Muscle layer of colon (tissue), 2 donors: ENCODE results near the gene PHYH.
"Not testable (repeated sequence)": the region's sequence is repeated elsewhere in the genome, so short reads cannot be mapped to it uniquely, and the experiment has no call there.

Source experiments
- H3K27ac ChIP-seq: one replicate; pipeline ENCODE4 v1.7.0; 2013; ENCODE audit warnings: low read depth, mild to moderate bottlenecking, low read length, moderate library complexity
- H3K27me3 ChIP-seq, 2 donors: one replicate each; pipeline ENCODE4 v1.7.0; 2013; ENCODE audit warnings: low read length in 2 of 2, mild to moderate bottlenecking in 2 of 2; ENCODE audit not compliant: insufficient read depth in 2 of 2, control insufficient read depth in 1 of 2
- H3K36me3 ChIP-seq: one replicate; pipeline ENCODE4 v1.7.0; 2013; ENCODE audit warnings: mild to moderate bottlenecking, low read length; ENCODE audit not compliant: insufficient read depth
- H3K4me1 ChIP-seq: one replicate; pipeline ENCODE4 v1.7.0; 2013; ENCODE audit warnings: mild to moderate bottlenecking, low read length; ENCODE audit not compliant: insufficient read depth
- H3K4me3 ChIP-seq, 2 donors: one replicate each; pipeline ENCODE4 v1.7.0; 2013; ENCODE audit warnings: low read length in 2 of 2, low read depth in 1 of 2, mild to moderate bottlenecking in 1 of 2, moderate library complexity in 1 of 2
- H3K9ac ChIP-seq: one replicate; pipeline ENCODE4 v1.7.0; 2013; ENCODE audit warnings: low read length
- H3K9me3 ChIP-seq: one replicate; pipeline ENCODE4 v1.7.0; 2013; ENCODE audit warnings: mild to moderate bottlenecking, low read length
- donor health status: abdominal sarcoma.
- donor health status: Adenocarcinoma of cecum.

Gene PHYH

GRCh38 chr10:13294784-13295183 lies 5.1 kb downstream of the PHYH start:
- Histone ChIP-seq H3K4me3 (no peak overlapping the region), H3K4me1 (no peaks in the 10 kb centered on the region), H3K36me3 (peaks cover 32% of the 10 kb centered on the region), H3K9me3 (no peaks in the 10 kb centered on the region), H3K27me3 (no peaks in the 10 kb centered on the region), H3K9ac (no peak overlapping the region), H3K27ac (no peak overlapping the region)

- no peaks in the 10 kb centered on the region for H3K4me1 ChIP-seq
- peaks cover 43% of the 10 kb centered on the region for H3K36me3 ChIP-seq
- H3K4me3 ChIP-seq = no peak overlapping the region
- no peaks in the 10 kb centered on the region for H3K27me3 ChIP-seq
- H3K27ac ChIP-seq = no peak overlapping the region
- no peak overlapping the region for H3K9ac ChIP-seq
- no peaks in the 10 kb centered on the region for H3K9me3 ChIP-seq
Observed at GRCh38 chr10:13291821-13292773, 7.8 kb downstream of the PHYH start.

GRCh38 chr10:13291061-13291460 lies 8.8 kb downstream of the PHYH start:
- no peak overlapping the region for H3K27ac ChIP-seq
- H3K9ac ChIP-seq = no peak overlapping the region
- H3K4me3 ChIP-seq = no peak overlapping the region

GRCh38 chr10:13284050-13284449 lies 15.8 kb downstream of the PHYH start:
- Histone ChIP-seq H3K27me3 (no peaks in the 10 kb centered on the region), H3K36me3 (peaks cover 22% of the 10 kb centered on the region), H3K4me1 (no peaks in the 10 kb centered on the region), H3K27ac (no peak overlapping the region), H3K4me3 (no peak overlapping the region), H3K9me3 (no peaks in the 10 kb centered on the region), H3K9ac (no peak overlapping the region)

More at GRCh38 chr10:13291061-13291460, 8.8 kb downstream of the PHYH start:
- H3K36me3 ChIP-seq = peaks cover 43% of the 10 kb centered on the region
- no peaks in the 10 kb centered on the region for H3K4me1 ChIP-seq
- H3K27me3 ChIP-seq = no peaks in the 10 kb centered on the region
- H3K9me3 ChIP-seq = no peaks in the 10 kb centered on the region

- H3K9me3 ChIP-seq, H3K27ac ChIP-seq, H3K4me3 ChIP-seq, H3K4me1 ChIP-seq, H3K9ac ChIP-seq, H3K27me3 ChIP-seq: not testable (repeated sequence)
- peaks cover 12% of the 10 kb centered on the region for H3K36me3 ChIP-seq
Observed at GRCh38 chr10:13282348-13282747, 17.5 kb downstream of the PHYH start.

GRCh38 chr10:13276749-13277365 lies 23.0 kb downstream of the PHYH start:
- no peaks in the 10 kb centered on the region for H3K9me3 ChIP-seq
- H3K9ac ChIP-seq = no peak overlapping the region
- no peak overlapping the region for H3K27ac ChIP-seq
- peaks cover 11% of the 10 kb centered on the region for H3K36me3 ChIP-seq
- H3K4me3 ChIP-seq = no peak overlapping the region
- H3K27me3 ChIP-seq = no peaks in the 10 kb centered on the region
- peaks cover 10% of the 10 kb centered on the region for H3K4me1 ChIP-seq

- peaks cover 11% of the 10 kb centered on the region for H3K36me3 ChIP-seq
- not testable (repeated sequence) for H3K9ac ChIP-seq, H3K9me3 ChIP-seq, H3K27me3 ChIP-seq, H3K27ac ChIP-seq, H3K4me1 ChIP-seq, H3K4me3 ChIP-seq
Observed at GRCh38 chr10:13276146-13276545, 23.7 kb downstream of the PHYH start.

GRCh38 chr10:13272164-13272571 lies 27.7 kb downstream of the PHYH start:
- Histone ChIP-seq H3K27me3 (no peaks in the 10 kb centered on the region), H3K4me3 (no peak overlapping the region), H3K36me3 (no peaks in the 10 kb centered on the region), H3K4me1 (peaks cover 10% of the 10 kb centered on the region), H3K9ac (no peak overlapping the region), H3K9me3 (no peaks in the 10 kb centered on the region), H3K27ac (no peak overlapping the region)

- H3K27me3 ChIP-seq = no peaks in the 10 kb centered on the region
- H3K4me3 ChIP-seq = no peak overlapping the region
- no peaks in the 10 kb centered on the region for H3K36me3 ChIP-seq
- H3K9ac ChIP-seq = no peak overlapping the region
- H3K27ac ChIP-seq = no peak overlapping the region
- peaks cover 10% of the 10 kb centered on the region for H3K4me1 ChIP-seq
- H3K9me3 ChIP-seq = no peaks in the 10 kb centered on the region
Observed at GRCh38 chr10:13271552-13272163, 28.2 kb downstream of the PHYH start.

GRCh38 chr10:13270877-13271551 lies 28.9 kb downstream of the PHYH start:
- no peak overlapping the region for H3K27ac ChIP-seq
- no peak overlapping the region for H3K4me3 ChIP-seq
- H3K9me3 ChIP-seq = no peaks in the 10 kb centered on the region
- H3K27me3 ChIP-seq = no peaks in the 10 kb centered on the region
- no peaks in the 10 kb centered on the region for H3K36me3 ChIP-seq
- H3K9ac ChIP-seq = no peak overlapping the region
- H3K4me1 ChIP-seq = peaks cover 10% of the 10 kb centered on the region

GRCh38 chr10:13268841-13269240 lies 31.0 kb downstream of the PHYH start:
- no peaks in the 10 kb centered on the region for H3K36me3 ChIP-seq
- H3K4me3 ChIP-seq = no peak overlapping the region
- H3K9me3 ChIP-seq = no peaks in the 10 kb centered on the region
- peaks cover 10% of the 10 kb centered on the region for H3K4me1 ChIP-seq
- no peak overlapping the region for H3K9ac ChIP-seq
- no peaks in the 10 kb centered on the region for H3K27me3 ChIP-seq
- no peak overlapping the region for H3K27ac ChIP-seq
